Ishikawa (cell line): ENCODE data around the gene CCDC177.

ENCODE experiments used
- CEBPB ChIP-seq: IDR thresholded peaks from 2 replicates; pipeline ENCODE4 v1.6.1; 2012
- CREB1 ChIP-seq: IDR thresholded peaks from 2 replicates; pipeline ENCODE4 v1.6.1; 2012; ENCODE audit warnings: low read depth
- EGR1 ChIP-seq: IDR thresholded peaks from 2 replicates; pipeline ENCODE4 v1.6.1; 2012
- EP300 ChIP-seq: IDR thresholded peaks from 2 replicates; pipeline ENCODE4 v1.6.1; 2012; ENCODE audit warnings: borderline replicate concordance
- FOXM1 ChIP-seq: IDR thresholded peaks from 2 replicates; pipeline ENCODE4 v1.6.1; 2012; ENCODE audit warnings: low read depth, borderline replicate concordance
- MAX ChIP-seq: IDR thresholded peaks from 2 replicates; pipeline ENCODE4 v1.6.1; 2012
- NFIC ChIP-seq: IDR thresholded peaks from 2 replicates; pipeline ENCODE4 v1.6.1; 2012
- RAD21 ChIP-seq: IDR thresholded peaks from 2 replicates; pipeline ENCODE4 v1.6.1; 2012; ENCODE audit warnings: low read depth
- REST ChIP-seq: IDR thresholded peaks from 2 replicates; pipeline ENCODE4 v1.6.1; 2012; ENCODE audit warnings: low read depth, mild to moderate bottlenecking
- TAF1 ChIP-seq: IDR thresholded peaks from 2 replicates; pipeline ENCODE4 v1.6.1; 2012; ENCODE audit warnings: low read depth, mild to moderate bottlenecking
- TCF12 ChIP-seq: IDR thresholded peaks from 2 replicates; pipeline ENCODE4 v1.6.1; 2012; ENCODE audit warnings: low read depth
- TEAD4 ChIP-seq: IDR thresholded peaks from 2 replicates; pipeline ENCODE4 v1.6.1; 2012
- USF1 ChIP-seq: IDR thresholded peaks from 2 replicates; pipeline ENCODE4 v1.6.1; 2012
- YY1 ChIP-seq: IDR thresholded peaks from 2 replicates; pipeline ENCODE4 v1.6.1; 2012; ENCODE audit warnings: low read depth
- ZBTB7A ChIP-seq: IDR thresholded peaks from 2 replicates; pipeline ENCODE4 v1.6.1; 2012; ENCODE audit warnings: low read depth

The CCDC177 gene

GRCh38 chr14:69579476-69579875, 4.8 kb upstream of the CCDC177 start:
- no peak for TF ChIP-seq USF1

GRCh38 chr14:69574954-69575295, 254 bp upstream of the CCDC177 start:
- TF ChIP-seq ZBTB7A (no peak), FOXM1 (no peak), TCF12 (no peak), EP300 (no peak), RAD21 (no peak), YY1 (no peak), TAF1 (no peak), USF1 (no peak), EGR1 (no peak), TEAD4 (no peak), CEBPB (no peak), NFIC (no peak), REST (no peak), MAX (no peak), CREB1 (no peak)

GRCh38 chr14:69573831-69574262, 824 bp downstream of the CCDC177 start:
- TF ChIP-seq NFIC (no peak), EP300 (no peak), TEAD4 (no peak), TAF1 (no peak), FOXM1 (no peak), MAX (no peak), USF1 (no peak), YY1 (no peak), TCF12 (no peak), ZBTB7A (no peak), CEBPB (no peak), RAD21 (no peak), EGR1 (no peak), REST (no peak), CREB1 (no peak)

GRCh38 chr14:69573205-69573830, 1.4 kb downstream of the CCDC177 start:
- no peak for TF ChIP-seq RAD21
- TF ChIP-seq EP300: no peak
- no peak for TF ChIP-seq TAF1
- no peak for TF ChIP-seq USF1
- no peak for TF ChIP-seq REST
- no peak for TF ChIP-seq EGR1
- no peak for TF ChIP-seq TEAD4
- no peak for TF ChIP-seq YY1
- TF ChIP-seq ZBTB7A: no peak
- TF ChIP-seq CEBPB: no peak
- no peak for TF ChIP-seq NFIC
- TF ChIP-seq CREB1: no peak
- TF ChIP-seq MAX: no peak
- no peak for TF ChIP-seq TCF12
- no peak for TF ChIP-seq FOXM1
